ENCODE data around the gene CYP46A1.

The CYP46A1 gene

DNA sequence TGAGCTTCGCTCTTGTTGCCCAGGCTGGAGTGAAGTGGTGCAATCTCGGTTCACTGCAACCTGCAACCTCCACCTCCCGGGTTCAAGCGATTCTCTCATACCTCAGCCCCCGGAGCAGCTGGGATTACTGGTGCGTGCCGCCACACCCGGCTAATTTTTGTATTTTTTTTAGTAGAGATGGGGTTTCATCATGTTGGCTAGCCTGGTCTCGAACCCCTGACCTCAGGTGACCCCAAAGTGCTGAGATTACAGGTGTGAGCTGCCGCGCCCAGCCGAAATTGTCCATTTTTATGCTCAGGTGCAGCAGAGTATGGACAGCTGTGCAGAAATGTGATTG is 19.2 kb upstream of the CYP46A1 start:
- no peaks in the 10 kb centered on the region for H3K9me3 ChIP-seq (ENCODE audit: control insufficient read depth, insufficient read depth, low read length)
- no peak for DNase-seq (ENCODE audit: low read depth, low spot score)
- peaks cover 3% of the 10 kb centered on the region; the same call in 1 of the 2 replicates for H3K27me3 ChIP-seq (ENCODE audit: control insufficient read depth, insufficient read depth, low read length)
- no peak overlapping the region for H3K4me3 ChIP-seq (ENCODE audit: low read length)
- no peak overlapping the region for H3K27ac ChIP-seq (ENCODE audit: low read length)
- peaks cover 19% of the 10 kb centered on the region for H3K4me1 ChIP-seq (ENCODE audit: control insufficient read depth, insufficient read depth, low read length)
- no peaks in the 10 kb centered on the region for H3K36me3 ChIP-seq (ENCODE audit: control insufficient read depth, insufficient read depth, low read length)
- no CpG with 5 or more reads among the region's 12 CpGs for WGBS (ENCODE audit: insufficient coverage, insufficient read length)

DNA sequence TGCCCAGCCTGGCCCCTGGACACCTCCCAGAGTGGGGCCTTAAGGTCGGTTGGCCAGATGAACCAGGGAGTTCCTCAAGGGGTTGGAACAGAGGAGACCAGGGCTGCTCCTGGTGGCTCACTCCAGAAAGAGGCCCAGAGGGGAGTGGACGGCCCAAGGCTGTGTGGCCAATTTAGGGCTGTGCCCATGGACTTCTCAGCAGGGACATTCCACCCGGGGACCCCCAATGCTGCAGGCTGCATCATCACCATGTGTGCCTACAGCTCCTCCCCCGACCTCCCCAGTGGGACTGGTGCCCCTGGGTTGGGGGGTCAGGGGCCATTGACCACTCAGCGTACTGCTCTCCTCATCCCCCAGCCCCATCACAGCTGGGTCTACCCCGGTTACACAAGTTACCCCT is 17.6 kb upstream of the CYP46A1 start:
- Histone ChIP-seq H3K27me3 (ENCODE audit: control insufficient read depth, insufficient read depth, low read length) (no peaks in the 10 kb centered on the region), H3K4me3 (ENCODE audit: low read length) (no peak overlapping the region), H3K4me1 (ENCODE audit: control insufficient read depth, insufficient read depth, low read length) (peaks cover 15% of the 10 kb centered on the region), H3K27ac (ENCODE audit: low read length) (no peak overlapping the region), H3K9me3 (ENCODE audit: control insufficient read depth, insufficient read depth, low read length) (no peaks in the 10 kb centered on the region), H3K36me3 (ENCODE audit: control insufficient read depth, insufficient read depth, low read length) (no peaks in the 10 kb centered on the region)
- WGBS (ENCODE audit: insufficient coverage, insufficient read length), result no CpG with 5 or more reads among the region's 6 CpGs
- DNase-seq (ENCODE audit: low read depth, low spot score), result no peak

DNA sequence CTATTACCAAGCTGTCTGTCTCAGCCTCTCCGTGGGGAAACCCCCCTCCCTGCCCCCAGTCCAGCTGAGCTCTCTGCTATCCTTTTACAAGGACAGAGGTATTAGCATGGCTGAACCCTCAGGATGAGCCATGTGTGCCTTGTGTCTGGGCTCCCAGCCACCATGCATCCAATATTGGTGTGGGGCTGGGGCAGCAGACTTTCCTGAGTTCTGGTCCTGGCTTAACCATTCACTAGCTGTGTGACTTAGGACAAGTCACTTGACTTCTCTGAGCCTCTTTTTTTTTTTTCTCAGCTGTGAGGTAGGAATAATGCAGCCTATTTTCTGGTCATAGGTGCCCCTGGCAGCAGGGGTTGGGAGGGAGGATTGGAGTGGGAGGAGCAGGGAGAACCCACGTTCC is 17.1 kb upstream of the CYP46A1 start:
- Histone ChIP-seq H3K4me1 (ENCODE audit: control insufficient read depth, insufficient read depth, low read length) (peaks cover 18% of the 10 kb centered on the region), H3K4me3 (ENCODE audit: low read length) (no peak overlapping the region), H3K27me3 (ENCODE audit: control insufficient read depth, insufficient read depth, low read length) (no peaks in the 10 kb centered on the region), H3K27ac (ENCODE audit: low read length) (no peak overlapping the region), H3K36me3 (ENCODE audit: control insufficient read depth, insufficient read depth, low read length) (no peaks in the 10 kb centered on the region), H3K9me3 (ENCODE audit: control insufficient read depth, insufficient read depth, low read length) (no peaks in the 10 kb centered on the region)
- no peak for DNase-seq (ENCODE audit: low read depth, low spot score)
- no CpG with 5 or more reads among the region's 2 CpGs for WGBS (ENCODE audit: insufficient coverage, insufficient read length)

DNA sequence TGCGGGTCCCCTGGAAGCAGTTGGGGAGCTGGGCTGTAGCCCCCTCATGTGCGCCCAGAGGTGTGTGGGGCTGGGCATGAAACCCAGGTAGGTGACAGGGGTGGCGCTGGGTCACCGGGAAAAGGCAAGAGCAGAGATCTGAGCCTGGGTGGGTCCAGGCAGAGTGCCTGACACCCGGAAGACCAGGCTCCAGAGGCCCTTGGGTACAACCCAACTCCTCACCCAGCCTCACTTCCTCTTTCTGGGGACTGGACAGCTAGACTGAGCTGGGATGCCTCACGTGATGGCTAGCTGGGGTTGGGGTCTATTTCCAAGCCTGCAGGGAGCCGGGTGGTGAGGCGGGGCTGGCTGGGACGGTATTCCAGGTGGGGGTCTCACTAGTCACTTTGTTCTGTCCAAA is 16.3 kb upstream of the CYP46A1 start:
- DNase-seq (ENCODE audit: low read depth, low spot score), result no peak
- no peak overlapping the region for H3K4me3 ChIP-seq (ENCODE audit: low read length)
- no peaks in the 10 kb centered on the region for H3K36me3 ChIP-seq (ENCODE audit: control insufficient read depth, insufficient read depth, low read length)
- no peaks in the 10 kb centered on the region for H3K9me3 ChIP-seq (ENCODE audit: control insufficient read depth, insufficient read depth, low read length)
- H3K27ac ChIP-seq (ENCODE audit: low read length), result no peak overlapping the region
- no peaks in the 10 kb centered on the region for H3K27me3 ChIP-seq (ENCODE audit: control insufficient read depth, insufficient read depth, low read length)
- H3K4me1 ChIP-seq (ENCODE audit: control insufficient read depth, insufficient read depth, low read length), result peaks cover 20% of the 10 kb centered on the region
- WGBS (ENCODE audit: insufficient coverage, insufficient read length), result no CpG with 5 or more reads among the region's 9 CpGs

DNA sequence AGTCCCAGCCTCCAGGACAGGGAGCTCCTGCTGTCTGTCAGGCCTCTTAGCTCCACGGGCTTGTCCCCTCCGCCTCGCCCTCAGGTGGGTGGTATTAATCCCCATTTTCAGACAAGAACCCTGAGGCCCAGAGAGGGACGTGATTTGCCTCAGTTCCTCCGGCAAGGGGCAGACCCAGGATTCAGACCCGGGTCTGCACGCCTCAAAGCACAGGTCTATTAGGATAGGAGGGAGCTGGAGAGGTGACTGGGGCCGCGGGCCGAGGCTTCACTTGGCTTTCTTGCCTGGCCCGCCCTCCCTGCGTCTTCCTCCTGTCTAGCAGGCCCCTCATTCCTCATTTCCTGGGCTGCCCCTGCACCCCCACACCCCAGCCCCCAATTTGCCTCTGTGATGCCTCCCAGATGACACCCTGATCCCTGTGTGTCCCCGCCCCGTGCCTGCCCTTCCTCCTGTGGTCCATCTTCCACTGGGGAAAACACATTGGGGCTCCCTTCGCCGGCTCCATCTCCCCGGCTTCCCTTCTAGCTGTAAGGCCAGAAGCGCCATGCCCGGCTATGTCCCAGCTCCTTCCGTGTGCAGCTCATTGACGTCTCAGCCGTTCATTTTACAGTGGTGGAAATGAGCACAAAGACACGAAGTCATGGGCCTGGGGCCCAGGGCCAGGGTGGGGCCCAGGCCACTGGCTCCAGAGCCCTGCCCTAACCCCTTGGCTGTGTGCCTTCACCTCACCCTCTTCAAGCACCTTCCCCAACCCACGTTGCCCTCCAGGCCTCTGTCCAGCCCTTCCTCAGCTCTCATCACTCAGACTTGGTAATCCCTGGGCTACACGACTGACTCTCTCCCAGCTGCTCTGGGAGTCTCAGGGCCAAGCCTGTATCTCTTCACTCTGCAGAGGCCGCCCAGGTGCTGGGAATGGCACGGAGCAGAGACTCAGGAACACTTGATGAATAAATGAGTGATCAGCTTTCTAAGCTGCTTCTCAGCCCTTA is 15.5 kb upstream of the CYP46A1 start:
- Histone ChIP-seq H3K4me3 (ENCODE audit: low read length) (no peak overlapping the region), H3K27ac (ENCODE audit: low read length) (no peak overlapping the region), H3K9me3 (ENCODE audit: control insufficient read depth, insufficient read depth, low read length) (no peaks in the 10 kb centered on the region), H3K36me3 (ENCODE audit: control insufficient read depth, insufficient read depth, low read length) (no peaks in the 10 kb centered on the region), H3K27me3 (ENCODE audit: control insufficient read depth, insufficient read depth, low read length) (no peaks in the 10 kb centered on the region), H3K4me1 (ENCODE audit: control insufficient read depth, insufficient read depth, low read length) (peaks cover 19% of the 10 kb centered on the region)
- no CpG with 5 or more reads among the region's 27 CpGs for WGBS (ENCODE audit: insufficient coverage, insufficient read length)
- DNase-seq (ENCODE audit: low read depth, low spot score), result no peak

DNA sequence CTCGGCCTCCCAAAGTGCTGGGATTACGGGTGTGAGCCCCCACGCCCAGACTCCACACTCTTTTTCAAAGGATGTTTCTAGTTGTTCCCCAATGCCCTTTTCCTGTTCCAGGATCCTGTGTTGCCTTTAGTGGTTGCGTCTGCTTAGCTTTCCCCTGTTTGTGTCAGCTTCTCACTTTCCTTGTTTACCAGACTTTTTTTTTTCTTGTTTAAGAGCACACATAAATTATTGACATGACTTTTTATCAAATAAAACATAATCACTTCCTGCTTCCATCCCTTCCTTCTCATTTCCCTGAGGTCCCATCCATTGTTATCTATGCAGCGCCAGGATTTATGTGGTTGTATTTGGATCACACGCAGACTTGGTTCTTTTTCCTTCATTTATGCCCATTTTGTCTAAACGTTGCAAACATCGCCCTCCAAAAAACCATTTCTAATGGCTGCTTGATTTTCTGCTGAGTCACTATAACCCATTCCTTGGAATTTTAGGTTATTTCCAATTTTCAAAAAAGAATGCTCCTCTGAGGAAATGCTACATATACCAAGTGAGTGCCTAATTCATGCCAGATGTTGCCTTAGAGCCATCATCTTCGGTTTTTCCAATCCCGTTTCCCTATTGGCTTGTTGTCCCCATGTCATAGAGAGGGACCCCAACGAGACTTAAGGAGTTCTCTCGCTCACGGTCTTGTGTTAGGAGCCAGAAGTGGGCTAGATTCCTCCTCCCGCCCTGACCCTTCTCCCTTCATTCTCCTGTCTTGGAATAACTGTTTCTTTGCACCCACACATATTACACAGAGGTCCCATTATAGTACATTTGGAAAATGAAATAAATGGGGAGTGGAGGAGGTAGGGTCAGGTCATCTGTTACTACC is 13.5 kb upstream of the CYP46A1 start:
- no peaks in the 10 kb centered on the region for H3K9me3 ChIP-seq (ENCODE audit: control insufficient read depth, insufficient read depth, low read length)
- no peak overlapping the region for H3K4me3 ChIP-seq (ENCODE audit: low read length)
- no peak for DNase-seq (ENCODE audit: low read depth, low spot score)
- H3K27ac ChIP-seq (ENCODE audit: low read length), result no peak overlapping the region
- no peaks in the 10 kb centered on the region for H3K27me3 ChIP-seq (ENCODE audit: control insufficient read depth, insufficient read depth, low read length)
- WGBS (ENCODE audit: insufficient coverage, insufficient read length), result no CpG with 5 or more reads among the region's 14 CpGs
- peaks cover 16% of the 10 kb centered on the region for H3K4me1 ChIP-seq (ENCODE audit: control insufficient read depth, insufficient read depth, low read length)
- no peaks in the 10 kb centered on the region; the same call in 1 of the 2 replicates for H3K36me3 ChIP-seq (ENCODE audit: control insufficient read depth, insufficient read depth, low read length)

DNA sequence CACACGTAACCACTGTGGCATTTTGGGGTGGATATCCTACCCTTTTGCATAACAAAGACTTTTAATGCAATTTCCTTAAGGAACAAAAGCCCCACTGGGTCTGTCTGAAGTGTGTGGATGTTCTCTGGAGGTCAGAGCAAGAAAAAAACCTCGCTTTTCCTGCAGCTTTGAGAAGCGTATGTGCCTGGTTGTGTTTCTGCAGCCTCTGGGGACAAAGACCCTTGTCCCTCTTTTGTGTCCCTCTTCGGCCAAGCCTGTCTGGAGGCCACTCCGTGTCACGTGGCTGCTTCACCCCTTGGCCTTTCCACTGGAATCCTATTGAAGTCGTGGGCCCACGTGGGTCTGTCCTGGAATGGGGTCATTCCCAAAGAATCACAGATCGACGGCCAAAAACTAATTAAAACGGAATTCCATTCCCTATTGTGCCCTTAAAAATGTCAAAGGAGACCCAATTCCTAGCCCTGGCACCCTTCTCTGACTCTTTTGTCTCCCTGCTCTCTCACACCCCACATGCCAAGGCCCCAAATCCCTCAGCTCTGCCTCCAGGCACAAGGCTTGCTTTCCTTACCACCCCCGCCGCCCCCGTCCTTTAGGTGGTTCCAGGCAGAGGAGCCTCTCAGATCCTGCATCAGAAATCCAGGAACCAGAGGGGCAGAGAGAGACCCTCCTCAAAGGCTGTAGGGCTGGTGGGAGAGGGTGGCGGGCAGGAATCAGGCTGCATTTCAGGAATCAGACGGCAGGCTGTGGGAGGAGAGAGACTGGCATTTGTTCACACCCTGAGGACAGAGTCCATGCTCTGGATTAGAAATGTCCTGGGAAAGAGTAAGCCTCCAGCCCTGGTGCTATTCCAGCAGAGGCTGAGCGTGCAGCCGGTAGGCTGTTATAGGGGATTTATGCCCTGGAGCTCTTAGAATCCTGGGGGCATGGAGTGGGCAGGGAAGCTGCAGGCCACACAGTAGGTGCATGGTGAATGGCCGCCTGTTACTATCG is 12.6 kb upstream of the CYP46A1 start:
- Histone ChIP-seq H3K4me1 (ENCODE audit: control insufficient read depth, insufficient read depth, low read length) (peaks cover 16% of the 10 kb centered on the region), H3K4me3 (ENCODE audit: low read length) (no peak overlapping the region), H3K27ac (ENCODE audit: low read length) (no peak overlapping the region), H3K36me3 (ENCODE audit: control insufficient read depth, insufficient read depth, low read length) (no peaks in the 10 kb centered on the region; the same call in 1 of the 2 replicates), H3K27me3 (ENCODE audit: control insufficient read depth, insufficient read depth, low read length) (no peaks in the 10 kb centered on the region), H3K9me3 (ENCODE audit: control insufficient read depth, insufficient read depth, low read length) (no peaks in the 10 kb centered on the region)
- DNase-seq (ENCODE audit: low read depth, low spot score), result no peak
- WGBS (ENCODE audit: insufficient coverage, insufficient read length), result no CpG with 5 or more reads among the region's 20 CpGs

DNA sequence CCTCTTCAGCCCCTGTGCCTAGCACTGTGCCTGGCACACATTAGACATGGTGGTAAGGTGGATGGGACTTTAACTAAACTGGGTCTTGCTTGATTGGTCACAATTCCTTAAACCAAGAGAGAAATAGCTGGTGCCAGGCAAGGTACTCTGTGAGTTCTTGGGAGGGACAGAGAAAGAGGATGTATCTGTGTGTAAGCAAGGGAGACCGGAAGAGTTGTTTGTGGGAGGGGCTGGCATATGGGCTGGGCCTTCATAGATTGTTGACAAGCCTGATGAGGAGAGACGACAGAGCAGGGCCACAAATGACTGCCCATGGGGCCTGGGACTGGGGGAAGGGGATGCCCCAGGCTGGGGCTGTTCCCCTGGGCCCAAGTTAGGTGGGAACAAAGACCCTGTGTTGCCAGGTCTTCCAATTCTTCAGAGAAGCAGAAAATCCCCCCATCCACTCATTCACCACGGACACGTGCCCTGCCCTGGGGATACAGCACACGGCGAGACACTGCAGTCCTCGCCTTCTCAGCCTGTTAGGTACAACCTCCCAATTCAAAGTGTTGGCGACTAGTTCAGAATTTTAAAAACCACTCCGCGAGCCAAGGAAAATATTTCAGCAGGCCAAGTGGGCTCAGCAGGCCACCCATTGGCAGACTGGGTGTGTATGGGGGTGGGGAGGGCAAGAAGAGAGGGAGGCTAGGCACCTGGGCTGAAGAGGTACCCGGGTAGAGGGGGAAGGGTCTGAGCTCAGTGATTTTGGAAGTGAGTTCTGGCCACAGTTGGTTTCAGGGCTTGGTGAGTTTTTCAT is 11.4 kb upstream of the CYP46A1 start:
- no peak overlapping the region for H3K27ac ChIP-seq (ENCODE audit: low read length)
- DNase-seq (ENCODE audit: low read depth, low spot score), result no peak
- H3K36me3 ChIP-seq (ENCODE audit: control insufficient read depth, insufficient read depth, low read length), result no peaks in the 10 kb centered on the region; the same call in 1 of the 2 replicates
- WGBS (ENCODE audit: insufficient coverage, insufficient read length), result no CpG with 5 or more reads among the region's 11 CpGs
- peaks cover 4% of the 10 kb centered on the region; the same call in 1 of the 2 replicates for H3K9me3 ChIP-seq (ENCODE audit: control insufficient read depth, insufficient read depth, low read length)
- H3K4me3 ChIP-seq (ENCODE audit: low read length), result no peak overlapping the region
- H3K27me3 ChIP-seq (ENCODE audit: control insufficient read depth, insufficient read depth, low read length), result no peaks in the 10 kb centered on the region
- peaks cover 13% of the 10 kb centered on the region for H3K4me1 ChIP-seq (ENCODE audit: control insufficient read depth, insufficient read depth, low read length)

DNA sequence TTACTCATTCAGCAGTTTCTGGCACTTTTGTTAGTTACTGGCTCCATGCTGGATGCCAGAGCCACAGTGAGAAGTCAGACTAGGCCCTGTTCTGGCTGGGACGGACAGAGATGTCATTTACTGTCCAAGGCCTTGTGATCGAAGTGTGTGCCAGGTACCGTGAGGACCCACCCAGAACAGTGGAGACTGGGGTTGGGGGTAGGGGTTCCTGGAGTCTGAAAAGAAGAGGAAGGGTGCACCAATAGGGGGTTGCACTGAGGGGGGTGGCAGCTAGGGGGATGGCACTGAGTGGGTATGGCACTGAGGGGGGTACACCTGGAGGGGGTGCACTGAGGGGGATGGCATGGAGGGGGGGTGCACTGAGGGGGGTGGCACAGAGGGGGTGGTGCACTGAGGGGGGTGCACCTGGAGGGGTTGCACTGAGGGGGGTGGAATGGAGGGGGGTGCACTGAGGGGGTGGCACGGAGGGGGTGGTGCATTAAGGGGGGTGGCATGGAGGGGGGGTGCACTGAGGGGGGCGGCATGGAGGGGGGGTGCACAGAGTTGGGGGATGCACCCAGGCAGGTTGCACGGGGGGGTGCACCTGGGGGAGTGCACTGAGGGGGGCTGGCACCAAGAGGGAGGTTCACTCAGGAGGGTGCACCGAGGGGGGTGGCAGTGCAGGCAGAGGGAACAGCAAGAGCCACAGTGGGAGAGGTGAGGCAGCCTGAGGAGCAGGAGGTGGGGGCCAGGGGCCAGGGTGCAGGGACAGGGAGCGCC is 10.6 kb upstream of the CYP46A1 start:
- no peak for DNase-seq (ENCODE audit: low read depth, low spot score)
- peaks cover 4% of the 10 kb centered on the region; the same call in 1 of the 2 replicates for H3K9me3 ChIP-seq (ENCODE audit: control insufficient read depth, insufficient read depth, low read length)
- no CpG with 5 or more reads among the region's 8 CpGs for WGBS (ENCODE audit: insufficient coverage, insufficient read length)
- H3K27me3 ChIP-seq (ENCODE audit: control insufficient read depth, insufficient read depth, low read length), result no peaks in the 10 kb centered on the region
- H3K36me3 ChIP-seq (ENCODE audit: control insufficient read depth, insufficient read depth, low read length), result no peaks in the 10 kb centered on the region; the same call in 1 of the 2 replicates
- no peak overlapping the region for H3K27ac ChIP-seq (ENCODE audit: low read length)
- H3K4me1 ChIP-seq (ENCODE audit: control insufficient read depth, insufficient read depth, low read length), result peaks cover 13% of the 10 kb centered on the region
- H3K4me3 ChIP-seq (ENCODE audit: low read length), result no peak overlapping the region
